HPDE6-E6E7 (cell line): ENCODE results near the gene ANO4.

Source experiments
- DNase-seq: peaks from one replicate; pipeline ENCODE4 v3.0.0; 2011; ENCODE audit warnings: missing footprints; ENCODE audit errors: extremely low spot score

Gene ANO4

GRCh38 chr12:100808777-100809176, 14.2 kb downstream of the ANO4 start:
- no peak for DNase-seq

GRCh38 chr12:100820314-100820713, 25.7 kb downstream of the ANO4 start:
- no peak for DNase-seq

- no peak for DNase-seq
These were observed 29.4 kb downstream of the ANO4 start for GRCh38 chr12:100823963-100824362.

DNA sequence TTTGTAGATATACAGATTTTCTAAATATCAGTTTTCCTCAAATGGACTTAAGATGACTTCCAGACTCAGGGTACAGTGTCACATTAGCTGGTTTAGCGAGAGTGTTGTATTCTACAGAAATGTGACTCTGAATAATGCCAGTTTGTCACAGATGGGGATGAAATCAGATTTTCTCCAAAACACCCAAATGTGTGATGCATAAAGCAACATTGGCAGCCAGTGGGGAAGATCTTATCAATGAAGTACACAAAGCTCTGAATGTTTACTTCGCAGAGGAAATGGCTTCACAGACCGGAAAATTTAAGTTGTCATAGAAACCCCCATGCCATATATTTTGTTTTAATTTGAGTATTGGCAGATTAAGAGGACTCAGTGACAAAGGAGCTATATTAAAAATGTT, 29.9 kb downstream of the ANO4 start:
- no peak for DNase-seq

DNA sequence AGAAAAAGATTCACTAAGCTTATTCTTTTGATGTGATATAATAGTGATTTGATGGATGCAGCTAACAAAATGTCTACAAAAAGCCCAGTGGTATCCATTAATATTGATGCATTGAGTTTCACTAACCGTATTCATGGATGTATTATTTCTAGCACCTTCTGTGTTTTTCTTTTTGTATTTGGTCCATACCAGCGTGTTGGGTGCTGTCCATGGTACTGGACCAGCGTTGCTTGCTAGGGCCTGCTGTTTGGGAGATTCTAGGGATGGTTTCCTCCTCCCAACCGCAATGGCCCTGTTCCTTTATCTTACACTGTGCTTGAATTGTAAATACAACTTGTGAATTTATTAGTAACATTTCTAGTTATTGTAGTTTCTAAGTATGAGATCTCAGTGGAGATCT, 31.7 kb downstream of the ANO4 start:
- DNase-seq, result peak; percentile 17

DNA sequence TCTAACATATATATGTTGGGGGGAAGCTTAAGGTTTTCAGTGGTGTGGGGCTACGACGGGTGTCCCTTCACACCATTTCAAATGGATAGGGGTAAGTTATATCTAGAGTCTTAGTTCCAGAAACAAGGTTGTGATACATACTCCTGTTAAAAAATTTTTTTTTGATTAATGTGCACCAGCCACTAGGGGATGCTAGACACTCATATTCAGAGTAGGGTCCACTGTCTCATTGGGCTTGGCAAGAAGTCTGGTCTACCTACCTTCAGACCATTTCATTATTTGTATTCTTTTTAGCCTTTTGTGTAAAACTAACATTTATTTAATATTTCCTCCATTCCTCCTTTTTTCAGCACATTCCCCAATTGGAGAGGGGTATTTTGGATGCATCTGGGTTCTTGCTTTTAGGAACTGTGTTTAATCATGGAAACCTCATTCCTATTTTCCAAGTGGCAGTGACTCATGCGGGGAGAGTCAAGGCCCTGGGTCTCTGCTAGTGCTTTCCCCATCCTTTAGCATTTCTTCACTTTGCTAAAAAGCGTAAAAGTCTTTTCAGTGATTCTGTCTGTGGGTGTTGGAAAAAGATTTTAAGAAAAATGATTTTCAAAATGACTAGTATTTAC, 33.4 kb downstream of the ANO4 start:
- DNase-seq, result peak; percentile 20

GRCh38 chr12:100830003-100830795, 35.6 kb downstream of the ANO4 start:
- DNase-seq, result no peak

DNA sequence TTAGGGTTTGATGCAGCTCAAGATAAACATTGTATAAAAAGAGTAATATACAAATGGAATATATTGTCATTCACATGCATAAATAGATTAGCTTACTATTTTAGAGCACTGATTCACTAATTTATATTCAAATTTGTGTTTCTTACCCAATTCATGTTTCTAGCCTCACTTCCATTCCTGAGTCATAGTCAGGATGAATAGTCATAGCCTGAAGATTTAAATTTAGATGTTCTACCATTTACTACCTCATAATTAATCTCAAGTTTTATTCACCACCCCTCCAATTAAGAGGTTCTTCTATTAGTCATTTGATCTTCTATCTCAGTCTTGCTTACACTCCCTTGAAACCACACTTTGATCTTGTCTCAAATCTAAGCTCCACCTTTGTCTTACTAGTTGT, 38.7 kb downstream of the ANO4 start:
- DNase-seq, result no peak

DNA sequence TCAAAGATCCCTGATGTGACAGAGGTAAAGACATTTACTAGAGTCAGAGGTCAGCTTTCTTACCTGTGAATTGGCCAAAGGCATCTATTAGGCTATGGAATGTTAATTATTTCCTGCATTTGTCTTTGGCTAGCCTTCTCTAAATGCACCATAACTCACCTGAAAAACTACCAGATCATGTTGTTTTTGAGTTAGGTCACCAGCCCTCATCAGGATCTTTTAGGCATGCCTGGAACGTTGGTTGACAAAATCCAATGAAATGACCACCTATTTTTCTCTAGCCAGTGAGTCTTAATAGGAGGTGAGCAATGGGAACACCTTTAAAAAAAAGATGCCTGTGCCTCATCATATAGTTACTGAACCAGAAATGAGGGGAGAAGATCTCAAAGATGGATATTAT, 46.2 kb downstream of the ANO4 start:
- DNase-seq, result no peak

DNA sequence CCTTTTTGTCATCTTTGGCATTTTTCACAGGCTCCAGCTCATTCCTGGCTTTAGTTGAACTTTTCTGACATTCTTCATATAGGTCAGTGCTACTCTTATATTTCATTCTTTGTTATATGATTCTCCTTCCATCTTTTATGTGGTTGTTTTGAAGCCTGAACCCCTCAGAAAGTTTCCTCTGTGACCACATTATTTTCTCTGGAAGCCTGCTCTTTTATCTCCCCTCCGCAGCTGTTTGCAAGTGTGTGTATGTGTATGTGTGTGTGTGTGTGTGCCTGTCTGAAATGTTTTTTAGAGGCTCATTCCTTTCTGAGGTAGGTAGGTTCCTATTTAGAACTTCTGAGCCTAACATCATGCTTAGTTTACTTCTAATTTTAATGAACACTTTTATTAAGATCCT, 47.6 kb downstream of the ANO4 start:
- DNase-seq, result no peak

- DNase-seq, result no peak
These were observed 48.5 kb downstream of the ANO4 start for GRCh38 chr12:100843061-100843460.

DNA sequence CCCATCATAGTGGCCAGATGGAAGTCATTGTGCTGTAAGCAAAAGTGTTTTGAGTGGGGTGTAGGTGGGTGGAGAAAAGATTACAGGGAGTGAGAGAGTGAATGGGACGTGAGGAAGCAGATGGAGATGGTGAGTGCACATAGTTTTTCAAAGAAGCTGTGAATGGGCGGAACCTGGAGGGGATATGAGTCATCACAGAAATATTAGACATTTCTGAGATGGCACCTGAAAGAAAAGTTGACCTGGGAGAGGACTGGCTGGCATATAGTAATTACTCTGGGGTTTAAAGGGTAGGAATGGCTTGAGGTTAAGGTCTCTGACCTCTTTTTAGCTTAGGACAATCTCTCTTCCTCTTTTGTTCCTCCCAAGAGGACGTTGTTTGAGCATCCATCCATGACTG, 50.5 kb downstream of the ANO4 start:
- peak; percentile 22 for DNase-seq

GRCh38 chr12:100851637-100852036, 57.1 kb downstream of the ANO4 start:
- no peak for DNase-seq

GRCh38 chr12:100857418-100857817, 62.8 kb downstream of the ANO4 start:
- no peak for DNase-seq

DNA sequence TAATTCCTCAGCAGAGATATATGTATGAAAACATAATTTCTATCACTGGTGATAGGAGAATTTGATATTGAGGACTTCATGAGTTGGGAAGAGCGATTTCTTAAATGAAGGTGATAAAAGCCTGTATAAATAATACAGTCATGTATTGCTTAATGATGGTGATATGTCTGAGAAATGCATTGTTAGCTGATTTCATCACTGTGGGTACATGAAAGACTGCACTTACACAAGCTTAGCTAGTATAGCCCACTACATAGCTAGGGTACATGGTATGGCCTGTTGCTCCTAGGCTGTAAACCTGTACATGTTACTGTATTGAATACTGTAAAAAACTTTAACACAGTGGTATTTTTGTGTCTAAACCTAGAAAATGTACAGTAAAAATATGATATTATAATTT, 63.4 kb downstream of the ANO4 start:
- no peak for DNase-seq

DNA sequence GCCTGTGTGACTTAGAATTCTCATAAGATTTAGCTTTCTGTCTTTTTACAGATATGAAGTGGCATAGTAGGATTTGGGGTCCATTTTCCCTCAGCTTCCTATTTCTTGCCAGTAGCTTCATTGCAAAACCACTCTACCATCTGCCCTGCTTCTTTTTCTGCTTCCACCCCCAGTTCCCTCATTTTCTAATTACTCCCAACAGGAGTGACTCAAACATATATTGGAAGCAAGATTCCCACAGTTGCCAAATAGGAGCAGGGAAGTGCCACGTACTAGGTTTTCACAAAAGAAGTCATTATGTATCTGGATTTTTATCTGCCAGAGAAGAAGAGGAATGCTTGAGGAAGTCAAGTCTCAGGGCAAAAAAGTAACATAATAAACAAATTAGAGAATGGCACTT, 64.1 kb downstream of the ANO4 start:
- no peak for DNase-seq

DNA sequence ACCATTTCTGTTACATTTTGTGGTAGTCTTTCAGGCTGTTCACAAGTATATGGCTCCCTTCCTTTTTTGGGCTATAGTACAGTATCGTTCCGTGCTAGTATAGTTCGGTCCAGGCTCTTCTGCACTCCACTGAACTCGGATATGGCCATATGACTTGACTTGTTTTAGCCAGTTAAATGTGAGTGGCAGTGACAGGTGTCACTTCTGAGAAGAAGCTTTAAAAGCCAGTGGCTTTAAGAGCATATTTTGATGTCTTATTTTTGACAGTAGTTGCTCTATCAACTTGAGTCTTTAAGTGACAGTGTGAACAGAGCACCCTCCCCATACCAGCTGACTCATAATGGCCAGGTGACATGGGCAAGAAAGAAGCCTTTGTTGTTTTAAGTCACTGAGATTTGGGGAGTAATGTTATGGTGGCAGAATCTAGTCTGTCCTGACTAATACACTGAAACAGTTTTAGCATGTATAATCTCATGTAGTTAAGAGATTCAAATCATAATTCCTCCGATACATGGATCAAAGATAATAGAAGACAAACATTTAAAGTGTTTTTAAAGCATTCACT, 64.6 kb downstream of the ANO4 start:
- no peak for DNase-seq

DNA sequence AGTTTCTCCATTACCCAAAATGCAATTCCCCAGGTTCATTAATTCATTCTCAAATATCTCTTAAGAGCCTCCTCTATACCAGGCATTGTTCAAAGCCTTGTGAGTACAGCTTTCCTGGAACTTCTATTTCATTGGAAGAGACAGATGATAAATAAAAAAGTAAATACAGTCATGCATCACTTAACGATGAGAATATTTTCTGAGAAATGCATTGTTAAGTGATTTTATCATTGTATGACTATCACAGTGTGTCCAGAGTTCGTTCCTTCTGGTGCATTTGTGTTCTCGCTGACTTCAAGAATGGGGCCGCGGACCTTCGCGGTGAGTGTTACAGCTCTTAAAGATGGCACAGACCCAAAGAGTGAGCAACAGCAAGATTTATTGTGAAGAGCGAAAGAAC, 66.0 kb downstream of the ANO4 start:
- no peak for DNase-seq

GRCh38 chr12:100862676-100863075, 68.1 kb downstream of the ANO4 start:
- no peak for DNase-seq

GRCh38 chr12:100864366-100864765, 69.8 kb downstream of the ANO4 start:
- DNase-seq, result no peak

DNA sequence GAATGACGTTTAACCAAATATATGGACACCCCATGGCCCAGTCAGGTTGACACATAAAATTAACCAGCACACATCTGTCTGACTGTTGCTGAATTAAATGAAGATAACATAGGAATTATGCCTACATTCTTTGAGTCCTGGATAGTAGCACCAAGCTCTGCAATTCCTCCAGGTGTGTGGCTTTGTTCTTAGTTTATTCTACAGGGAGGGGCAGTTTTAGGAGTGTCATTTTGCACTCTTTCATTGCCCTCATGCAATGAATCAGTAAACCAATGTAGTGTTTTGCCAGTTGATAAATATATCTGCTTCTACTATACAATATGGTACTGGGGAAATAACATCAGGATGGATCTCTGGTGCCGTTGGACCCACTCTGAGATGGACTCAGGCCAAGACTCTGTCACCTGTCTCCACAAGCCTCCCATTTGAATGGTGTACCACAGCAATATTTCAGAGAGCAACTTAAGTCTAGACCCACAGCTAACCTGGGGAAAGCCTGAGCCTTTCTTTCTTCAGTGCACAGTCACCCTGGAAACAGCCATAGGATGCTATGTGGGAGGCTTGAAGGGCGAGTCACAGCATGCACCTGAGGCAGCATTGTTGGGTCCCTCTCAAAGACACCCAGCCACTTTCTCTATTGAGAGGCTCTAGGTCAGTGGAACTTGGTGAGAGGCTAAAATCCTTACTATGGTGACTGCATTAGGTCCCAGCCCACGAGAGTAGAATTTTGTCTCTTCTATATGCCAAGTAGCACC, 73.2 kb downstream of the ANO4 start:
- DNase-seq, result peak; percentile 16

DNA sequence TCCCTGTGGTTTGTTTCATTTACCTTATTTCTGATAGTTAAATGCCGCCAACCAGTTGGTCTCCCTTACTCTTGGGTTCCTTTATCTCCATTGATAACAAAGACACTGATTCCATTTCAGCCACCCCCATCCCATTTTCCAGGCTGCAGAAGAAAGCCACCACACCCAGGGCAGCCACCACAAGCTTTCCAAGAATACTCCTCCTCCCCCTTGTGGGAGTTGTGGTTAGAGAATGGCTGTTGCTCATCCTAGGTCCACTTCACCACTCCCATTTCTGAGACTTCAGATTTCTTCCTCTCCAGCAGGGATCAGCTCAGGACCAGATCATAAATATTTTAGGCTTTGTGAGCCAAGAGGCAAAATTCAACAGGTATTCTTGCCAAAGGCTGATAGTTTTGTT, 73.9 kb downstream of the ANO4 start:
- no peak for DNase-seq
